CD4-positive, alpha-beta T cell treated with Interleukin-2 at 100 ng/mL for 4 hours (primary cell): Measurements from ENCODE around the gene INPPL1.

ENCODE experiments used
- DNase-seq: peaks from one replicate; pipeline ENCODE4 v3.0.0-alpha.2; 2020; ENCODE audit warnings: low spot score

The INPPL1 gene

GRCh38 chr11:72280726-72281315 is 56.3 kb downstream of the INPPL1 start:
- DNase-seq: no peak

DNA sequence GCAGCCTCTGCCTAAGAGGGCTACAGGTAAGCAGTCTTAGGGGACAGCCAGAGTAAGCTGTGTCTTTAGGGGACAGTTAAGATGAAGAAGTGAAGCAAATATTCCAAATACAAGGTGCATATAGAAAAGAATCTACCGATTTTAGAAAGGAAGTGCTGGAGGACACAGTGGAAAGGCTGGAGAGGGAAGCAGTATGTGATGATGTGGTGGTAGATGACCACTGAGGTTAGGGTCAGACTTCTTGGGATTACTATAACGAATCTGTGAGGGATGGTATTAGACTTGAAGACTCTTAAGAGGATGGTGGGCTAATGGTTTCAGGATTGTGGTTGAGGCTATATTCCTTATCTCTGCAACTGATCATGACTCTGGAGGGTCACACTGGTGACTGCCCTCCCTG is 59.4 kb downstream of the INPPL1 start:
- DNase-seq: no peak

- DNase-seq: no peak
These were observed 62.7 kb downstream of the INPPL1 start for GRCh38 chr11:72287293-72287692.
